Astrocyte (in vitro differentiated cells and primary cell): Measurements from ENCODE around the gene TEX22.

Experiments
- EZH2 ChIP-seq: IDR thresholded peaks from 2 replicates; pipeline ENCODE4 v1.6.1; 2012; ENCODE audit warnings: mild to moderate bottlenecking, low read length, inconsistent platforms; ENCODE audit not compliant: insufficient read depth
- TF ChIP-seq, protein P1 (sequence below): IDR thresholded peaks from 2 replicates; pipeline ENCODE4 v1.5.1; 2011; ENCODE audit warnings: low read depth, mild to moderate bottlenecking, inconsistent platforms, low read length, moderate library complexity; ENCODE audit not compliant: insufficient read depth

DNA sequence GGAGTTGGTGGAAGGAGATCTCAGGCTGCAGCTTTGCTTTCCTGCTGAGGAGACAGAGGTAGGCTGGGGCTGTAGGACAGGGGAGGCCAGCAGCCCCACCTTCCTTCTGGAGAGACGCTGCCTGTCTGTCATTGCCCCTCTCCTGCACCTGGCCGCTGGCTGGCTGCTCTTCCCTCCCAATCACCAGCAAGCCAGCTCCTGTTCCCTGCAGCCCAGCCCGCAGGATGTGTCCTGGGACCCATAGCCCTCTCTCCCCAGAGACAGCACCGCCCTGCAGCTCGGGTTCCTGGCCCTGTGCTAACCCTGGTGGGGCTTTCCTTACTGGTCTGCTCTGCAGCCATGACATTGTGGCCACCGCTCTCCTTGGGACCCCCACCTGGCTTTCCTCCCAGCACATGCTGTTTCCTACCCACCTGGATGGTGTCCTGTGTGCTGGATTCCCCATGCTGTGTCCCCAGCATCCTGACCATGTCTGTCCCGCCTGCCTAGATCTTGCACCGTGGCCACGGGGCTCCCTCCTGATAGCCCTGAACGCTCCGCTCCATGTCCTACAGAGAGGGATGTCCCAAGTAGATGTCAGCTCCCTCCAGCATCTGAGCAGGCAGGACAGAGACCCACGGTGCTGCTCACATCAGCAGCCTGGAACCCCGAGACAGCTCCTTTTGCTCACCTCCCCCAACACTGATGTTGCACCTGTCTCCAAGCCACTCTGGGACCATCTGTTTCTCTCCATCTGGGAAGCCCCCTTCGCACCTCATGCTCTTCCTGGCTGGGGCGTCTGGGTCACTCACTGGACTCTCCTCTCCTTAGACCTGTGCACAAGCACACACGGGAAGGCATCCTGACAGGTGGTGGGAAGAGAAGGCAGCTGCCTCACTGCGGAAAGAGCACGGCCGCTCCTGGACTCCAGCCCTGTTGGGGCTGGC lies 20.2 kb downstream of the TEX22 start:
- TF ChIP-seq, protein P1, sequence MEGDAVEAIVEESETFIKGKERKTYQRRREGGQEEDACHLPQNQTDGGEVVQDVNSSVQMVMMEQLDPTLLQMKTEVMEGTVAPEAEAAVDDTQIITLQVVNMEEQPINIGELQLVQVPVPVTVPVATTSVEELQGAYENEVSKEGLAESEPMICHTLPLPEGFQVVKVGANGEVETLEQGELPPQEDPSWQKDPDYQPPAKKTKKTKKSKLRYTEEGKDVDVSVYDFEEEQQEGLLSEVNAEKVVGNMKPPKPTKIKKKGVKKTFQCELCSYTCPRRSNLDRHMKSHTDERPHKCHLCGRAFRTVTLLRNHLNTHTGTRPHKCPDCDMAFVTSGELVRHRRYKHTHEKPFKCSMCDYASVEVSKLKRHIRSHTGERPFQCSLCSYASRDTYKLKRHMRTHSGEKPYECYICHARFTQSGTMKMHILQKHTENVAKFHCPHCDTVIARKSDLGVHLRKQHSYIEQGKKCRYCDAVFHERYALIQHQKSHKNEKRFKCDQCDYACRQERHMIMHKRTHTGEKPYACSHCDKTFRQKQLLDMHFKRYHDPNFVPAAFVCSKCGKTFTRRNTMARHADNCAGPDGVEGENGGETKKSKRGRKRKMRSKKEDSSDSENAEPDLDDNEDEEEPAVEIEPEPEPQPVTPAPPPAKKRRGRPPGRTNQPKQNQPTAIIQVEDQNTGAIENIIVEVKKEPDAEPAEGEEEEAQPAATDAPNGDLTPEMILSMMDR: no peak
- TF ChIP-seq EZH2: no peak
